Measurements from ENCODE around the gene HSFX3.
A peak's percentile ranks its signal among the peaks of the same experiment; 100 is the strongest.
"Not testable (repeated sequence)": the region's sequence is repeated elsewhere in the genome, so short reads cannot be mapped to it uniquely, and the experiment has no call there.

The HSFX3 gene

DNA sequence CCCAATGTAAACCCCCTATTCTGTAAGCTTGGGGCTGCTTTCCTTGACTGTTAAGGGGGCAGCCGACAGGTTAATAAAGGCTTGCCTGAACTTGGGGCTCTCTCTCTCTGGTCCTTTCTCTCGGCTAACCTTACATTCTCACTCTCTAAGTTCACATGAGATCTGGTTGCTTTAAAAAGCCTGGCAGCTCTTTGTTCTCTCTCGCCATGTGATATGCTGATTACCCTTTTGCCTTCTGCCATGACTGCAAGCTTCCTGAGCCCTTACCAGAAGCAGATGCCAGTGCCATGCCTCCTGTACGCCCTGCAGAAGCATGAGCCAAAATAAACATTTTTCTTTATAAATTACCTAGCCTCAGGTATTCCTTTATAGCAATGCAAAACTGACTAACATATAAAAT lies 5.5 kb upstream of the HSFX3 start:
- not testable (repeated sequence) for H3K4me1 Mint-ChIP-seq (ENCODE audit: low read depth); H3K27me3 Mint-ChIP-seq; DNase-seq; H3K4me3 Mint-ChIP-seq; H3K9me3 Mint-ChIP-seq; H3K27ac Mint-ChIP-seq; H3K36me3 Mint-ChIP-seq (ENCODE audit: low read depth)

DNA sequence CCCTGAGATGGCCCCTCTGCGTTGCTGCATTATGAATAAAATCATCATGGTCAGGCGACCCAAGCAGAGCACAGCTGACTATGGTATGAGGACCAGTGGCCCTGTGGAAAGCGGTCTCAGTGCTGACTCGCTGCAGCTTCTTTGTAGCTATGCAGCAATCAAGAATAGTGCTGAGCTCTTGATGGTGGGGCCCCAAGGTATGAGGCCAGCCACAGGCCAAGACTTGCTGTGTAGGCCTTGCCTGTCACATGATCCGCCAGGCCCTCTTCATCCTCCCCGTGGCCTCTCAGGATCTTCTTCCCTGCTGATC lies 2.2 kb upstream of the HSFX3 start:
- DNase-seq; H3K4me1 Mint-ChIP-seq (ENCODE audit: low read depth); H3K4me3 Mint-ChIP-seq; H3K9me3 Mint-ChIP-seq; H3K27me3 Mint-ChIP-seq; H3K36me3 Mint-ChIP-seq (ENCODE audit: low read depth); H3K27ac Mint-ChIP-seq: not testable (repeated sequence)

DNA sequence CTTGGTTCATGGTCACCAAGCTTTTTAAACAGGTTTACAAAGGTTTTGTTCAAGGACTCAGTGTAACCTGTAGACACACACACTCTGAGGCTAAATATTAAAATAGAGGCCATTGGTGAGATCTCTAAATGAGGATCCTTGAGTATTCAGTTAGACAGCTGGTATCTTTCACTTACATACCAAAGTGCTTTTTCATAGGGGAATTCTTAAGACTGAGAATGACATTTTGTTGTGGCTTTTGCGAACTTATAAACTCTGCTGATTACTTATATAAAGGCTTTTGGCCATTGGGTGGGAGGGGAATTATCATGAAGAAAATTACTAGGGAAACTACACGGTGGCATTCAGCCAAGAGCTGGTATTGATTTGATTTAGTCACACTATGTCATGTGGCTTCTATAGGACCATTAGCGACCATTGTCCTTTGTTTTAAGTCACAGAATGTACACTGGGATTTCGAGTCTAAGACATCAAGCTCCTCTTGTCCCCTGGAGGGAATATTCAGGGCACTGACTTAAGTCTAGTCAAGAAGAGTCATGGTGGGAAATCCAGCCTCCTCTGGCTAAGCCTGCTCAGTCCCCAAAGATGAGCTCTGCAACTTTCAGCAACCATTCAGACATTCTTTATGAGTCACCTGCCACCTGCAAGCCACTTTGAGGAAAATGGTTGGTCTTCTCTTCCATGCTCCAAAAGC lies 1.7 kb upstream of the HSFX3 start:
- H3K4me3 Mint-ChIP-seq; H3K36me3 Mint-ChIP-seq (ENCODE audit: low read depth): not testable (repeated sequence)

DNA sequence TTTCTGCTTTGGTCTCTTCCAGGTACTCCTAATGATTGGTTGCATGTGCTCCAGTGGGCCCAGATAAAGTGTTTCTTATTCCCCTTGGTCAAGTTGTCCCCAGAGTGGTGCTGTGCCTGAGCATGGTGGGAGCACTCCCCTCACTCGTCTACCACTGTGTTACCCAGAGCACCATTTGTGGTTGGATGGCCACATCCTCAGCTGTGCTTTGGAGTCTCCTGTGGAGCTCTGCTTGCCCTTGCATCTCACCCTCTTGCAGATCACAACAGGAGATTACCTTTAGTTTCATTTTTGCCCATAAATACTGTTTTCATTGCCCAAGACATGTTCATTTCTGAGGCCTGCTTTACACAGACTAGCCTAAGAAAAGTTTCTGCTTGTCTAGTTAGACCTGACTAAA lies 730 bp upstream of the HSFX3 start:
- H3K36me3 Mint-ChIP-seq (ENCODE audit: low read depth); H3K27me3 Mint-ChIP-seq; H3K4me3 Mint-ChIP-seq; H3K27ac Mint-ChIP-seq; H3K4me1 Mint-ChIP-seq (ENCODE audit: low read depth); H3K9me3 Mint-ChIP-seq; DNase-seq: not testable (repeated sequence)

More for the DNA sequence above, 1.7 kb upstream of the HSFX3 start:
- H3K27me3 Mint-ChIP-seq; H3K4me1 Mint-ChIP-seq (ENCODE audit: low read depth); H3K27ac Mint-ChIP-seq; H3K9me3 Mint-ChIP-seq; DNase-seq: not testable (repeated sequence)

DNA sequence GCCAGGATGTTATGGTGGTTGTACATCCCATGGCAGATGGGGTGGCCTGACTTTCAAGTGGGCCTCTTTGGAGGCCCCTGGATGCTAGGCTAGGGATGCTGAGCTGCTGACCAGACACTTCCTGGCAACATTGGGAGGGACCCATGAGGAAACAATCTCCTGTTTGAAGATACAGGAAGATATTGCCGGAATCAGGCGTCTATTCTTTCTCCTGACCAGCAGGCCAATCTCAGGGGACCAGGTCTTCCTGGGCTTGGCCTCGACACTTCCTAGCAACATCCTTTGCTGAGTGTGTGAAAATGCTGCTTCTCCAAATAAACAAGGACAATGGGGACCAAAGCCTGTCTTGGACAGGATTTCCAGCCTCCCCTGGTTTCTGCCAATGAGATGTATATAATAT lies 1.9 kb downstream of the HSFX3 start:
- peaks cover 14% of the 10 kb centered on the region for H3K36me3 Mint-ChIP-seq (ENCODE audit: low read depth)
- not testable (repeated sequence) for H3K9me3 Mint-ChIP-seq; DNase-seq; H3K27me3 Mint-ChIP-seq; H3K4me1 Mint-ChIP-seq (ENCODE audit: low read depth); H3K4me3 Mint-ChIP-seq; H3K27ac Mint-ChIP-seq

DNA sequence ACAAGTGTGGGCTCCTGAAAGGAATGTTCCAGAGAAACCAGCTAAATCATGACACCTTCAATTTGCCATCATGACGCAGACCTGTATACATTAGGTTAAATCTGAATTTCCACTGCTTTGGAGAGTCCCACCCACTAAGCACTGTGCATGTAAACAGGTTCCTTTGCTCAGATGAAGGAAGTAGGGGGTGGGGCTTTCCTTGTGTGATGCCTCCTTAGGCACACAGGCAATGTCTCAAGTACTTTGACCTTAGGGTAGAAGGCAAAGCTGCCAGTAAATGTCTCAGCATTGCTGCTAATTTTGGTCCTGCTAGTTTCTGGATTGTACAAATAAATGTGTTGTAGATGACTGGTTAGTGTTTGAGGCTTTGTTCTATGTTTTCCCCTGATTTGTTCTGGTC lies 2.8 kb downstream of the HSFX3 start:
- not testable (repeated sequence) for H3K27ac Mint-ChIP-seq; H3K9me3 Mint-ChIP-seq; H3K4me1 Mint-ChIP-seq (ENCODE audit: low read depth); DNase-seq; H3K27me3 Mint-ChIP-seq; H3K4me3 Mint-ChIP-seq
- H3K36me3 Mint-ChIP-seq (ENCODE audit: low read depth): peaks cover 14% of the 10 kb centered on the region

DNA sequence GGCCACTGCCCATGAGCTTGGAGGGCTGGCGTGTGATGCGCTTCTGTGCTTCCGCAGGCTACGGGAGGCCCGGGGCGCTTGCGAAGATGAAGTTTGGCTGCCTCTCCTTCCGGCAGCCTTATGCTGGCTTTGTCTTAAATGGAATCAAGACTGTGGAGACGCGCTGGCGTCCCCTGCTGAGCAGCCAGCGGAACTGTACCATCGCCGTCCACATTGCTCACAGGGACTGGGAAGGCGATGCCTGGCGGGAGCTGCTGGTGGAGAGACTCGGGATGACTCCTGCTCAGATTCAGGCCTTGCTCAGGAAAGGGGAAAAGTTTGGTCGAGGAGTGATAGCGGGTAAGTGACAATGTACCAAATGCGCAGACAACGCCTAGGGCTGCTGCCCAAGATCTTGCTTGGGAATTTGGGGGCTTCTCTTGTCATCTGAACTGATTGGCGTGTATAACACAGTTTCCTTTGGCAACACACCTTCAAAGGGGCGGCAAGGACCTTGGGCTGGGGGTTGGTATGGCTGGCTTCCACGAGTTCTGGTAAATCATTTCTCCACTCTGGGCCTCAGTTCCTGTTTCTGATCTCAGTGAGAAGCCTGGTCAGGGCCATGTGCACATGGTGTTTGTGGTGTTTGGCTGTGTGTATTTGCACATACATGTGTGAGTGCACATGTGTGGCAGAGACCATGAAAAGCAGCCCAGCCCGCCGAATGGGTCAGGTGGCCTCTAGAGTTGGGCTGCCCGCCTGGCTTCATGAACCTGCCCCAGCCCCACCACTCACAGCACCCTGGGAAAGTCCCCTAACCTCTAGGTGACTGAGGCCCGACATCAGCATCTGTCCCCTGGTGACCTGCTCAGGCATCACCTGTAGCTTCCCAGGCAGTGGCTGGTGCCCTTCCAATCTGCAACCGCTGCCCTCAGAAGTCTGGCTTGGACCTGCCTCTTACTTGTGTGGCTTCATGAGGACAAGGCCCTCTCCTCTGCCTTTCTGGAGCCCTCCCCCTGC lies 3.9 kb downstream of the HSFX3 start:
- not testable (repeated sequence) for H3K4me3 Mint-ChIP-seq

DNA sequence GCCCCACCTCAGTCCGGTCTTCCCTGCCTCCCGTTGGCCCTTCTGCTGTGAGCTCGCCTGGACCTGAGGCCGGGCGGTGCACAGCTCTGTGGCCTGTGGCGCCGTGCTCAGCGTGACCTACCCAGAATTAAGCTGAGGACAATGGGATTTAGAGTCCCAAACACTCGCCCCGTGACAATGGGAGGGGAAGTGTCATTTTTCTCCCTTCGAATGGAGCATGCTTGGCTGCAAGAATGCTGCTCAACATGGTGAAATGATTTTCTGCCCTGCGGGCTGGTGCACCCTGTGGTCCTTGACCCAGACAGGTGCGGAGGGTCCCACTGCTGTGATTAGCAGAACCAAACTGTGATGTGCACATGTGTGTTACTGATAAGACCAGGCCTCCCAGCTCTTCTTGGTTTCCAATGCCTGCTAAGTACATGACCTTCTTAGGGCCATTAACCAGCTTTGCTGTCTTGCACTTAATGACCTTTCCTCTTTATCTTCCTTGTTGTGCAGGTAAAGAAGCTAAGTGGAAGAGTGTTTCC lies 8.1 kb downstream of the HSFX3 start:
- H3K27ac Mint-ChIP-seq: peak overlapping the region; percentile 99
- no peaks in the 10 kb centered on the region for H3K27me3 Mint-ChIP-seq
- peak overlapping the region; percentile 88 for H3K4me3 Mint-ChIP-seq
- no peaks in the 10 kb centered on the region for H3K9me3 Mint-ChIP-seq
- peaks cover 22% of the 10 kb centered on the region for H3K36me3 Mint-ChIP-seq (ENCODE audit: low read depth)
- peaks cover 12% of the 10 kb centered on the region for H3K4me1 Mint-ChIP-seq (ENCODE audit: low read depth)
- no peak for DNase-seq

More for the DNA sequence above, 3.9 kb downstream of the HSFX3 start:
- not testable (repeated sequence) for H3K9me3 Mint-ChIP-seq; H3K27me3 Mint-ChIP-seq; H3K4me1 Mint-ChIP-seq (ENCODE audit: low read depth); DNase-seq
- peak overlapping the region; percentile 75 for H3K27ac Mint-ChIP-seq
- H3K36me3 Mint-ChIP-seq (ENCODE audit: low read depth): peaks cover 22% of the 10 kb centered on the region

DNA sequence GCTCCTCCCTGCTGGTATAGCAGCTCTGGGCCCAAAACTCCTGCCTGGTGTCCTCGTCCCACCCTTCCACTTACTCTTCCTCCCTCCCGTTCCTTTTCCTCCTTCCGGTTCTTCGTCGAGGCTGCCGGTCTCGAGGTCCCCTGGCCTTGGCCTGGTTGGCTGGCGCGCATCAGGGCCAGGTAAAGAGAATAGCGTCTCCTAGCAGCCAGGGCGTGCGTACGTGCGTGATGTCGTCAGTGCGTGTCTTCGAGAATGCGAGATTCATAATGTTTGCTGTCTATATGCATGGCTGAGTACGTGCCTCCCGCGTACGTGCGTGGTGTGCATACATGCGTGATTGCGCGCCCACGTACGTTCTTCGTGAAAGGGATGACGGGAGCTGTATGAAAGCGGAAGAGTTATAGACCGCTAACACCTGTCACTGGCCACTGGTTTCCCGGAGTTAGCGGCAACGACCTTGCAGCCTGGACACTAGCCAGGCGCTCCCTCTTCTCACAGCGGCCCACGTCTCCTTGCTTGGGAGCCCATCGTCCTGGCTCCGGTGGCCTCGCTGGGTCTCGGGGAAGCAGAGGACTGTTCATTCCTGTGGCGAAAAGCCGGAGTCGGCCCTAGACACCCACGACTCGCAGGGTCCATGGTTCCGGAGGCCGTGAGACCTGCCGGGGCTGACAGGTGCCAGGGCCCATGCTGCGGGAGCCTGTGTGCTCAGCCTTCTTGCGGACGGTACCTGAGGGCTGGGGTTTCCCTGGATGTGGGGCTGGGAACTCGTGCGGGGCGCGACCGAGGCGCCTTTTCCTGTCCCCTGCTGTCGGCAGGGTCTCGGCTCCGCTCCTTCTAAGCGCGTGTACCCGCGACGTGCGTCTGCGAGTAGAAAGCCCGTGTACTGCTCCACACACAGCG lies 8.9 kb downstream of the HSFX3 start, which contains the start of gene EOLA1:
Gene EOLA1 (plus strand): TSS at position 392 of the 900 bp plus-strand sequence. CDS start 4,619 bp downstream, outside the sequence.
- Mint-ChIP-seq H3K27ac (peak within 1 kb of the TSS; percentile 99), H3K9me3 (no peaks in the 10 kb centered on the region), H3K36me3 (ENCODE audit: low read depth) (peaks cover 21% of the 10 kb centered on the region), H3K4me1 (ENCODE audit: low read depth) (peaks cover 10% of the 10 kb centered on the region), H3K4me3 (peak within 1 kb of the TSS; percentile 88), H3K27me3 (peaks cover 4% of the 10 kb centered on the region)
- peak; percentile 88 for DNase-seq

DNA sequence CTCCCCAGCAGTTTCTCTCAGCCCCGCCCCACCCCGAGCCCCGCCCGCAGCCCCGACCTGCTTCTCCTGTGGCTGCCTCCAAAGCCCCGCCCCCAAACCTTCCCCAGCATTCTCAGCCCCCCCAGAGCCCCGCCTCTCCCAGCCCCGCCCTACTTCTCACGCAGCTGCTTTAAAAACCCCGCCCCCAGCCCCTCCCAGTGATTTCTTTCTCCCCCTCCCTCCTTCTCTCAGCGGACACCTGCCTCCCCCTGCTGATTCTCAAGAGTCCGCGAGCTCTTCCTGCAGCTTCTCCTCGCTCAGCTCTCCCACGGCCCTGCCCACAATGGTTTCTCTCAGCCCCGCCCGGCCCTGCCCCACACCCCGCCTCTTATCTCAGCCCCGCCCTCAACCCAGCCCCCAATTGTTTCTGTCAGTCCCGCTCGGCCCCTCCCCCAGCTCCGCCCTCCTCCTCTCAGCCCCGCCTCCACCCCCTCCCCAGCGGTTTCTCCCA lies 9.5 kb downstream of the HSFX3 start:
- DNase-seq: peak; percentile 88
- Mint-ChIP-seq H3K36me3 (ENCODE audit: low read depth) (peaks cover 15% of the 10 kb centered on the region), H3K4me3 (peak overlapping the region; percentile 88), H3K27me3 (peaks cover 5% of the 10 kb centered on the region), H3K4me1 (ENCODE audit: low read depth) (peaks cover 10% of the 10 kb centered on the region), H3K9me3 (no peaks in the 10 kb centered on the region), H3K27ac (peak overlapping the region; percentile 99)

DNA sequence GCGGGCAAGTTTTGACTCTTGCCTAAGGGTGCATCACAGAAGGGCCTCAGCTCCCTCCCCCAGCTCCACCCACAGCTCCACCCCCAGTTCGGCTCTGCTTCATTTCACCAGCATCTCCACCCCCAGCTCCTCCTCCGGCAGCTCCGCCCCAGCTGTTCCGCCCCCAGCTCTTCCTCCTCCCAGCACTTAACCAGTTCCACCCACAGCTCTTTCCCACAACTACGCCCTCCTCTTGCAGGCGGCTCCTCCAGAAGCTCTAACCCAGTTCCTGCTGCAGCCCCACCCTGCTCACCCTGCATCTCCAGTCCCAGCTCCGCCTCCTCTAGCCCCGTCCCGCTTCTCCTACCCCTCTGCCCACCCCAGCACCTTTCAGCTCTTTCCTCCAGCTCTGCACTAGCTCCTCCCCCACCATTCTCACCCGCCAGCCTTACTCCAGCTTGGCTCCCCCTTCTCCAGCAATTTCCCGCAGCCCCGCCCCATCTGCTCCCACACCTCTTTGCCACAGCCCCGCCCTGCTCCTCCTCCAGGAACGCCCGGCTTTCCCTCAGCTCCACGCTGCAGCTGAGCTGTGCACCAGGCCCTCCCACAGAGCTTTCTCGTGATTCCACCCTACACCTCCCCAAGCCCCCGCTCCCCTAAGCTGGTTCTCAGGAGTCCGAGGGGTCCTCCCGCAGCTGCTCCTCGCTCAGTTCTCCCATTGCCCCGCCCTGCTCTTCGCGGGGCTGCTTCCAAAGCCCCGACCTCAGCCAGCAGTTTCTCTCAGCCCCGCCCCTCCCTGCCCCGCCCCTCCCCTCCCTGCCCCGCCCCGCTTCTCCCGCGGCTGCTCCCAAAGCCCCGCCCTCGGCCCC lies 10.2 kb downstream of the HSFX3 start:
- DNase-seq: peak; percentile 85
- no peaks in the 10 kb centered on the region for H3K9me3 Mint-ChIP-seq
- H3K4me1 Mint-ChIP-seq (ENCODE audit: low read depth): peaks cover 10% of the 10 kb centered on the region
- H3K27me3 Mint-ChIP-seq: peaks cover 5% of the 10 kb centered on the region
- H3K27ac Mint-ChIP-seq: peak overlapping the region; percentile 94
- peaks cover 10% of the 10 kb centered on the region for H3K36me3 Mint-ChIP-seq (ENCODE audit: low read depth)
- peak overlapping the region; percentile 80 for H3K4me3 Mint-ChIP-seq

DNA sequence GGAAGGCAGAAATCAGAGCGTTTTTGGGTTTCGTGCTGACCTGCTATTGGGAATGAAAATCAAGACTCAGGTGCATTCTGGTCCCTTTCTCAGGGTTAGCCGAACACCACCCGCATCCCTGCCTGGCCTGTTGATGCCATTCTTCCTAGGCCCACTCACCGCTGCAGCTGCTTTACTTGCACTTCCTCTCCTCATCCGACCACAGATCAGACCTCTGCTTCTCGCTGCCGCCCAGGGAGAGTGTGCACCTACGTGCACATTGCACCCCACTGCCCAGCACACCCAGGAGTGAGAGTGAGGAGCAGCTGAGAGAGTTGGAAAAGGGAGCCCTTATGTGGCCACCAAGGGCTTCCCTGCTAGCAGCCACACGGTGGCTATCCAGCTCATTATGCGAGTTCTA lies 12.2 kb downstream of the HSFX3 start:
- H3K4me1 Mint-ChIP-seq (ENCODE audit: low read depth): peaks cover 12% of the 10 kb centered on the region
- H3K4me3 Mint-ChIP-seq, H3K9me3 Mint-ChIP-seq, H3K27me3 Mint-ChIP-seq, DNase-seq, H3K27ac Mint-ChIP-seq: not testable (repeated sequence)
- peaks cover 19% of the 10 kb centered on the region for H3K36me3 Mint-ChIP-seq (ENCODE audit: low read depth)

DNA sequence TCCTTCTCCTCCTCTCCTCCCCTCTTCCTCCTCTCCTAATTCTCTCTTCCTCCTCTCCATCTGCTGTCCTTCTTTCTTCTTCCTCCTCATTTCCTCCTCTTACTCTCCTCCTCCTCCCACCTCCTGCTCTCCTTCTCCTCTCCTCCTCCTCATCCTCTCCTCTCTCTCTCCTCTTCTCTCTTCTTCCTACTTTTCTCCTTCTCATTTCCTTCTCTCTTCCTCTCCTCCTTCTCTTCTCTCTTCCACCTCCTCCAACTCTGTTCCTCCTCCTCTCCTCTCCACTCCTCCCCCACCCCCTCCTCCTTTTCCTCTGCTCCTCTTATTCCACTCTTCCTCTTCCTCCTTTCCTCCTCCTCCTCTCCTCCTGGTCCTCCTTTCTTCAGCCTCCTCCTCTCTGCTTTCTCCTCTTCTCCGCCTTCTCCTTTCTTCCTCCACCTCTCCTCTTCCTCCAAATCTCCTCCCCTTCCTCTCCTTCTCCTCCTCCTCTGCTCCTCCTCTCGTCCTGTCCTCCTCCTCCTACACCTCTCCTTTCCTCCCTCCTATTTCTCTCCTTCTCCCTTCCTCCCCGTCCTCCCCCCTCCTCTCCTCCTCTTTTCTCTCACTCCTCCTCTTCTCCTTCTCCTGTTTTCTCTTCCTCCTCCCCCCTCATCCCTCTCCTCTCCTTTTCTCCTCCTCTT lies 14.7 kb downstream of the HSFX3 start:
- Mint-ChIP-seq H3K36me3 (ENCODE audit: low read depth) (peaks cover 16% of the 10 kb centered on the region), H3K4me1 (ENCODE audit: low read depth) (peaks cover 25% of the 10 kb centered on the region)
- H3K27ac Mint-ChIP-seq, H3K4me3 Mint-ChIP-seq, H3K9me3 Mint-ChIP-seq, H3K27me3 Mint-ChIP-seq, DNase-seq: not testable (repeated sequence)

All from activated T-cell treated with anti-CD3 and anti-CD28 coated beads, Interleukin-2, amount 50 U/mL, for 24 hours (primary cell).